Stromal cell of bone marrow (primary cell): ENCODE data around the gene BMPR1A.
"Not testable (repeated sequence)": the region's sequence is repeated elsewhere in the genome, so short reads cannot be mapped to it uniquely, and the experiment has no call there.

Experiments used
- DNase-seq: peaks from one replicate; pipeline ENCODE4 v3.0.0-alpha.2; 2012; ENCODE audit warnings: low read depth

BMPR1A gene

DNA sequence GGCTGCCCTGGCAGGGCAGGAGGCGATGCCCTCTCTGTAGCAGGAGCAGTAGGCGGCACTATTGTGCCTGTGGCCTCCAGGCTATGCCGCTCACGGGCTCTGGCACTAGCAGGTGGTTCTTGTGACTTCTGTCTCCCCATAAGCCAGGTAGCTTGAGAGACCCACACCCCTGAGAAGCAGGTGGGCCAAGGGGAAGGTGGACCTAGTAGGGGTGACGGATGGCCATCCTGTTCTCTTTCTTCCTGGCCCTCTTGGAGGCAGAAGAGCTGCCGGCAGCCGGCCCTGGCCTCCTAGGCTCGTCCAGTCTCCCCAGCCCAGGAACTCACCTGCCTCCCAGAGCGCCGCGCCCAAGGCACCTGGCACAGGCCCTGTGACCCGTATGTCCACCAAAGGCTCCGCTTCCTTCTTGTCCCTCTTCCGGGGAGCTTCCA lies 185.6 kb downstream of the BMPR1A start:
- no peak for DNase-seq

DNA sequence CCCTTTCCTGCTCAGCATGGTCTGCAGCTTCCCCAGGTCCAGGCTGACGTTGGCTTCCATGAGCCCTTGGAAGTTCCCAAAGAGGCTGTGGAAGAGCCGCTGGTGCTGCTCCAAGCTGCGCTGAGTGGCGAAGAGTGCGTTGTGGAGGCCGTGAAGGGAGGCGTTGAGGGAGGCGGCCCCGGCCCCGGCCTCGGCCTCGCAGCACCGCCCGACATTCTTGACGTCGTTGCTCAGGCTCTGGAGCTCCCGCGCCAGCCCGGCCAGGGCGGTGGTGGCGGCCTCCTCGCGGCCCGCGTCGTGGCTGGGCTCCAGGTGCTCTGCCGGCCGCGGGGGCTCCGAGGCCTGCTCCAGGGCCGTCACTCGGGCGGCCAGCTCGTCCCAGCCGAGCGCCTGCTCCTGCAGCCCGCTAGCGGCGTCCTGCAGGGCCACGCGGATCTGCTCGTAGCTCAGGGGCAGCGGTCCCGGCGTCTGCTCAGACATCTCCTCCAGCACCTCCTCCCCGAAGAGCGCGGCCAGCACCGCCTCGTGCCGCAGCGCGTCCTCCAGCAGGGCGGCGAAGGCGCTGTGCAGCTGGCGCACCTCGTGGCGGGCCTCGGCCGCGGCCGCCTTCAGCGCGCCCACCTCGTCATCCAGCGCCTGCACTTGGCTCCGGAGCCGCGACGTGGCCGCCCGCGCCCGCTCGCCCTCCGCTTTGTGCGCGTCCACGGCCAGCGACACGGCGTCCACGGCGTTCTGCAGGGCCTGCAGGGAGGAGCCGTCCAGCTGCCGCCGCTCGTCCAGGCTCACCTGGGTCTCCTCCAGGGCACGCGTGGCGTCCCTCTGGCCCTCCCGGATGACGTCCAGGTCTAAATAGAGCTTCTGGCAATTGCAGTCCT lies 186.3 kb downstream of the BMPR1A start:
- DNase-seq: no peak

DNA sequence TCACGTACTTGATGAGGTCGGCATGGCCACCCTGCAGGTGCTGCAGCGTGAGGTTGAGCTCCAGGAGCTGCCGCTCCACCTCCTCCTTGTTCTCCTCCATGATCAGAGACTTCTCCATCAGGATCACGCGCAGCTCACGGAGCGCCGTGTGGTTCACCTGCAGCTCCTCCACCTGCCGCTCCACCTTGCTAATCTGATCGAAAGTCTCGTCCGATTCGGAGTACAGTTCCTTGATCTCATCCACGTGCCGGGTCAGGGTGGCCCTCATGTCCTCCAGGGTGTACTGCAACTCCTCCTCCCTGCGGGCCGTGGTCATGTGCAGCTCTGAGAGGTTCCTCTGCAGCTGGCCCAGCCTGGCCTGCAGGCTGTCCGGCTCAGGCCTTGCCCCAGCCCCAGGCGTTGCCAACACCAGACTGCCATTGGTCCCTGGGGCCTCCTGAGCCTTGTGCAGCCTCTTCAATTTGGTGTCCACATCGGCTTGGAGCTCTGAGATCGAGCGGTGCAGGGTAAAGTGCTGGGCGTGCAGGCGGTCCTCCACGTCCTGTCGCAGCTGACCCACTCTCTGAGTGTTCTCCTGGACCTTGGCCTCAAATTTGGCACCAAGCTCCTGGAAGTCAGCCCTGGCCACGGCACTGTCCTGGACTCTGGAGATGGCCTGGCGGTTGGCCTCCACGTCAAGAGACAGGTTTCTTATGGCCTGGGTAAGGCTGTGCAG lies 187.1 kb downstream of the BMPR1A start:
- DNase-seq: no peak

DNA sequence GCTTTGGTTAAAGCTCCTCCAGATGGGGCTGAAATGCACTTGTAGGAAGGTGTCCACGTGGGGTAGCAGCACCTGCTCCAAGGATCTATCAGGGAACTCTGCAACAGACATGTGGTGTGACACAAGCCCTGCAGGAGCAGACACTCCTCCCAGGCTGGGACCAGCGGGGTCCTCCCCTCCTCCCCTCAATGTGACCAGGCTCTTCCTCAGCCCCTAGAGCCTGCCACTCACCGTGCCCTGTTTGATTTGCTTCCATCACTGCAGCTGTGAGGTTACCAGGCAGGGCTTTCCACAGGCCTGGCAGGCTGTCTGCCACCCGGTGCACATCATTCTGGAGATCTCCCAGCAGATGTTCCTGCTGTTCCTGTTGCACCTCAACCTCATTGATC lies 187.6 kb downstream of the BMPR1A start:
- DNase-seq: no peak

DNA sequence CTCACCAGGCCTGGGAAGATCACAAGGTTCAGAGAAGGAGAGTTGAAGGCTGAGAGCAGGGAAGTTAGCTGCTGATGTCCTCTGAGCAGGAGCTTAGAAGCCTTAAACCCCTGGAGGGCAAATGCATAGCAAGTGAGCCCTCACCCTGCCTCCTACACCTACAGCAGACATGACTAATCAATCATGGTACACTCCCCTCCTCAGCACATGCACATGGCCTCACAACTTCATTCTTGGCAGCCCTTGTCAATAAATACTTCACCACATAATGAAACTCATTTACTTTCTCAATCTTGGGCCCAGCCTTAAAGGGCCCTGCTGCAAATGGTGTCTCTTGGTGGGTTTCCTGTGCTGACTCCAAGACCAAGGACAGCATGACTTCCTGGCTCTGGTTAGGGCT lies 188.1 kb downstream of the BMPR1A start:
- DNase-seq: no peak

DNA sequence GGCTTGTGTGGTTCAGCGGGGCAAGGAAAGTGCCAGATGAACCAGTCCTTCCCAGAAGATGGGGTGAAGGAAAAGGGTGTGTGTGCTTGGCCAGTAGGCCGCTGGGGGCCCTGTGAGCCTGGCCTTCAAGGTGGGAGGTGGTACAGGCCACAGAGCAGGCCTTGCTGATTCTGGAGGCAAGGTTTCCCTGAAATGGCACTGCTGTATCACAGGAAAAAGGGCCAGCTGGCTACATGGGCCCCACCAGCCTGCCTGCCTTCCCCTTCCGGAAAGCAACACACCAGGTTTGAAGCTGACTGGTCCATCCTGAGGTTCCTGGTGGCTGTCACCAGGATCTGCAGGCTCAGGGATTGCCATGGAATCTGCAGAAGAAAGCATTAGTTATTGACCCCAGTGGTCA lies 188.5 kb downstream of the BMPR1A start:
- no peak for DNase-seq

DNA sequence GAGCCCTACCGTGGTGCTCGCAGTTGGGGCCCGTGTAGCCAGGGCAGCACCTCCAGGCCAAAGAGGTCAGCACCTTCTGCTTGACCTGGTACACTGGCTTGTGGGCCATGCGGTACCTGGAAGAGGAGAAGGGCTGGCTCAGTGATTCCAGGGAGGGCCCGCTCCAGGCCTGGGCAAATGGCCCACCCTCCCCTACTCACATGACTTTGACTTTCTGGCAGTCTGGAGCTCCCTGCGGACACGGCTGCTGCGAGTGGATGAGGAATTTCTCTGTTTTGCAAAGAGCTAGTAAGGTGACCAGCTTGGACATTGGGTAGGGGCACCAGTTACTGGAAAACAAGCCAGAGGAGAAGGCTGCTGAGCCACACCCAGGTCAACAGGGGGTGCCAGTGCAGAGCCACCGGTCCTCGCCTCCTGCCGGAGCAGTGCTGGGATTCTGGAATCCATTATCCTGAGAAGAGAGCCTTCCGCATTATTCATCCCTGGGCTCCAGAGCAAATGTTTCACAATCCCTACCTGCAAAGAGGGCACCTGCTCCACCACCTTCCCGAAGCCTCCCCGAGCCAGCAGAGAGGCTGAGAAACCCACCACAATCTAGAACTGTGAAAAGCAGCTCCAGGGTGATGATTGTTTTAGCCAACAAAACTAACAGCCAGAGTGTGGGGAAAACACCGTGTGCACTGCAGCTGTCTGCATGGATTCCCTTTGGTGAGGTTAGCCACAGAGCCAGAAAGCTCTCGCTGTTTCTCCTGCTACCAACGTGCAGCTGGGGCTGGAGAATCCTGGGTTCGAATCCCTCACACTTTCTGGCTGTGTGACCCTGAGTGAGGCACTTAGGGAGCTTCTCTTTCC lies 189.2 kb downstream of the BMPR1A start:
- no peak for DNase-seq

DNA sequence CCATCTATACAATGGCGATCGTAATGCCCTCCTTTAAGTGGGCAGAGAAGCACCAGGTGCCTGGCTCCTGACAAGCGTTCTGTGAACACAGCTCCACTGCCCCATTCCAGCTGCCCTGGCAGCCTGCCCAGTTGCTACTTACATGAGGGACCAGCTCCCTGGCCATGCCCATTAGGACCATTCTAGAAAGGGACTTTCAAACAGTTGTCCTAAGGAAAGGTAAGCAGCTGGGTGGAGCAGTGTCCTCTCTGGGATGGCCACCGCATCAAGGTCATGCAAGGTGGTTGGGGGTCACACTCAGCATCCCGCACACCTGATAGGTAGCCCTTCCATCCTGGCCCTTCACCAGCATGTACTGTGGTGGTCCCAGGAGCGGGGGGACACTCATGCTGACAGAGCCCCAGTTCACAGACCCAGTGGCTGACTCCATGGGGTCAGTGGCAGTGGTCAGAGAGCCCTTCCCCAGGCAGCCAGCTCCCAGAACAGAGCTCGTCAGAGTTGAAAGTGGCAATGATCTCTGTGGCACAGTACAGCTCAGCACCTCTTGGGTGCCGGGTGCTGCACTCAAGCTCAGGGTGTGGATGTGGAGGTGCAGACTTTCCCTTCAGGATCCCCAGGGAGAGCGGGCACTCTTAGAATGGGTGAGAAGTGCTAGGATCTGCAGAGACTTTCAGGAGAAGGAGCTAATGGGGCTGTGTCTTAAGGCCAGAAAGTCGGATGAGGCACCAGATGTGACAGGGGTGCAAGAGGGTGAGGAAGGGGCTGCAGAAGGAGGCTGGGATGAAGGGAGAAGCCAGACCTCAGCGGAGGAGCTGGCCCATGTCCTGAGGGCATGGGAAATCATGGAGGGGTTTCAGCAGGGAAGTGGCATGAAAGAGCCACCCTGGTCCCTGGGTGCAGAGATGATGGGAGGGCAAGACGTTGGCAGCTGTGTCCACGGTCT lies 190.1 kb downstream of the BMPR1A start:
- no peak for DNase-seq

DNA sequence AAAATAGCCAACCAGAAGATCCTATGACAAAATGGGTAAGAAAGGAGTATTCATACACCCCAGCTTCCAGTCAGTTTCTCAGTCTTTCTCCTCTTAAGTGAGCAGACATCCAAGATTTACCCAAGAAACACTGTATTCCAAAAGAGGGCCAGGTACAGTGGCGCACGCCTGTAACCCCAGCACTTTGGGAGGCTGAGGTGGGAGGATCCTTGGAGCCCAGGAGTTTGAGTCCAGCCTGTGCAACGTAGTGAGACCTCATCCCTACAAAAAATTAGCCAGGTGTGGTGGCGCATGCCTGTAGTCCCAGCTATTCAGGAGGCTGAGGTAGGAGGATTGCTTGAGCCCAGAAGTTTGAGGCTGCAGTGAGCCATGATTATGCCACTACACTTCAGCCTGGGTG lies 191.4 kb downstream of the BMPR1A start:
- DNase-seq: not testable (repeated sequence)

DNA sequence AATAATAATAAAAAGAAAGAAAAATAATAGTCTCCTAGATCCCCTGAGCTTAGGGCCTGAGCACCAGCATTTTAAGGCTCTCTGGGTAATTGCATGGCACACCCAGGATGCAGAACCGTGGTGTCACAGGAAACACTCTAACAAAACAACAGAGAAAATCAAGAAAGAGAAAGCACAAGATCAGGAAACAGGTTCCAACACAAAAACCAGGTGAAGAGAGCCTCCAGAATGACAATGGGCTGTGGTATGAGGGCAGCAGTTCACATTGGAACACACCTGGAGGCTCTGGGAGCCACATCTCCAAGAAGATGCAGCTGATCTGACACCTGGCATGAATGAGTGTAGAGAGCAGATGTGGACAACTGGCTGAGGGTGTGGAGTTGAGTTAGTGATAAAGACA lies 193.9 kb downstream of the BMPR1A start:
- DNase-seq: no peak

DNA sequence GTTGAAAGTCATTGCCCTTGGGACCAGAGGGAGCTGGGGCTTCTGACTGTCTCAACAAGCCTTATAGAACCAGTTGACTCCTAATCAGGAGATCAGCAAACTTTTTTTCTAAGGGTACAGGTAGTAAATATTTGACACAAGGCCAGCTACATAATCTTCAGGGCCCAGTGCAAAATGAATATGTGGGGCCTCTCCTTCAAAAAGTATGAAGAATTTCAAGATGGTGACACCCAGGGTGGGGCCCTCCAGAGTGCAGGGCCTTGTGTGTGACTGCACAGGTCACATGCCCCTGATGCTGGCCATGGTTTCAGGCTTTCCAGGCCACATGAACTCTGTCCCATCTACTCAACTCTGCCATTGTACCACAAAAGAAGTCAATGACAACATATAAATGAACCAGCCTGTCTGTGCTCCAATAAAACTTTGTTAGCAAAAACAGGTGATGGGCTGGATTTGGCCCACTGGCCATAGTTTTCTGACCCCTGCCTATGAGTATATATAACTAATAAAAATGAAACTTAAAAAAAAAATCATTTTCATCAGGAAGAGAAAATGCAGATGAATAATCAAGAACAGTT lies 194.9 kb downstream of the BMPR1A start:
- DNase-seq: no peak

DNA sequence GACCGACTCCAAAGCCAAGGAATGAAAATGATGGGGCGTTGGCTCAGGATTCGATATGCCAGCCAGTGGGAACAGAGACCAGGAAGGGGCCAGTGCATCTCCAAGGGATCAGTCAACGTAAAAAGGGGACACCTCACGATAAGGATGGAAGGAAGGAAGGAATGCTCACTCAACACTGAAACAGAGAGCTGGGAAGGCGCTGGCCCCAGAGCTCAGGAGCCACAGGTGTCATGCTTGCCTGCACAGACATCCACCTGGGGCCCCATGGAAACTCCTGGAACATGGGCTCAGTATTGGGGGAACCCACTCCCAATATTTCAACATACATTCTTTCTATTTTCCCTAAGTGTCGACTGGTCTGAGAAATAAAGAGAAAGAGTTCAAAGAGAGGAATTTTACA lies 195.7 kb downstream of the BMPR1A start:
- DNase-seq: no peak

DNA sequence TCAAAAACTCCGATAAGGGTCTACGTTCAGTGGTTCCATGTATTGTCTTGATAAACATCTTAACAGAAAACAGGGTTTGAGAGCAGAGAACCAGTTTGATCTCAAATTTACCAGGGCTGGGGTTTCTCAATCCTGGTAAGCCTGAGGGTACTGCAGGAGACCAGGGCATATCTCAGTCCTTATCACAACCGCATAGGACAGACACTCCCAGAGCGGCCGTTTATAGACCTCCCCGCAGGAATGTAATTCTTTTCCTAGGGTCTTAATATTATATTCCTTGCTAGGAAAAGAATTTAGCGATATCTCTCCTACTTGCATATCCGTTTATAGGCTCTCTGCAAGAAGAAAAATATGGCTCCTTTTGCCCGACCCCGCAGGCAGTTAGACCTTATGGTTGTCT lies 196.3 kb downstream of the BMPR1A start:
- not testable (repeated sequence) for DNase-seq

DNA sequence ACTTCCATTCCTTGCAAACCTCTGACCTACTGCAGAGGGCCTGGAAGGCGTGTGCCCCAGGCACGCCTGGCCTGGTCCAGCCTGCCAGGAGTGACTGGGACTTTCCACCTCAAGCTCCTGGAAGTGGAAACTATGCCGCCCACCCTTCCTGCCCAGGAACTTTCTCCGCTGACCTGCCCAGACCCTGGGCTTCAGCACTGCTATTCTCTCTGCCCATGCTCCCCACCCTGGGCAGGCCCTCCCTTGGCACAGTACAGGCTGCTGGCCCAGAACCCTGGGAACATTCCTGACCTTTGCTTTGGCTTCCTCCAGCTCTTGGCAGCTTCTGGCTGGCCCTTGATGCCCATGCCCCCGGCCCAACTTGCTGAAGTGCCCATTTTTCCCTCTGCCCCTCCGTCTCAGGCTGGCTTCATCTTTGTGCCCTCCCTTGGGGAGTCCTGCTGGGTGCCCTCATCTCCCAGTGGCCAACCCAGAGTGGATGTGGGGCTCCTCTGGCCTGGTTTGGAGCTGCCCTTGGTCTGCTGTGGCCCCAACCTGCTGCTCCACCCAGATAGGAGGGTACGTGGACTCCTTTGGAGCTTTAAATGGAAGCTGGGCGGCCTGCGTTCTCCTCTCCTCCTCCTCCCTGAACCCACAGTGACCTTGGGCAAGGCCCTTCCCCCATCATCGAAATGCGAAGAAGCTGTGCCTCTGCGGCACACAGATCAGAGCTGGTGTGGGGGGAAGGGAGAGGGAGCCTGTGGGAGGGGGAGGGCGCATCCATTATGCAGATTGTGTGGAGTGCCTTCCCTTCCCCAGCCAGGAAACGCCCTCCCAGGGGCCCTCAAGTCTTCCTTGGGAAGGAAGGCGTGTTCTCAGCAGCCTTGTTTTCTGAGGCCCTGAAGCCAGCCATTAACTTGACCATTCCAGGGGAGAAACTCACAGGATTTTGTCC lies 197.6 kb downstream of the BMPR1A start:
- DNase-seq: no peak

DNA sequence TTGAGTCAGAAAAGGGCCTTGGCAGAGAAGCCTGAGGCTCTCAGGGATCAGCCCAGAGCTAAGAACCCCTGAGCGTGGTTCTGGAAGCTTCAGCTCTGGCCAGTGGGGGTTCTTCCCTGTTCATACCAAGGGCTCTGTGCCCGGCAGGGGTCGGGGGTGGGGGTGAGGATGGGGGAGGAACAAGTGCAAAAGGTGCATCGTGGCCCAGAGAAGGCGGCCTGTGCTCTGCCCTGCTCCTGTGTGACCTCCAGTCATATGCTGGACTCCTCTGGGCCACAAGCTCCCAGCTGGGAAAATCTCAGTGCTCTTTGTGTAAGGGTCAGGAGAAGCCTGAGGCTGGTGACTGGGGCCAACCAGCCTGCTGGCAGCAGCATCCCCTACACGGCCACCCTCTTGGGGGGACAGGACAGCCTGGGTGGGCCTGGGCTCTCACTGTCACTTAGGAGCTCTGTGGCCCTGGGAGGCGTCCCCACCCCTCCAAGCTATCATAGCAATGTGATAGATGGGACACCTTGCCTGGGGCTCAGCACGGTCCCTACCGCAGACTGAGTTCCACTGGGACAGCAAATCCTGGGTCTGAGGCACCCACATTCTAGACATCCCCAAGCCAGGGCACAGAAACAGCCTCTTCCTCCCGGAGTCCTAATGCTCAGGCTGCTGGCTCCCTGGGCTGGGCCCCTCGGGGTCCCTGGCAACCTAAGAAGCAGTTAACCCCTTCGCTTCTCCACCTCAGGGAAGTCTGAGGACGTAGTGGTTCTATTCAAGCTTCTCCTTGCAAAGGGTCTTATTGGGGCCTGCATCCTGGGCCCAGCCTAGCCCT lies 198.5 kb downstream of the BMPR1A start:
- no peak for DNase-seq

DNA sequence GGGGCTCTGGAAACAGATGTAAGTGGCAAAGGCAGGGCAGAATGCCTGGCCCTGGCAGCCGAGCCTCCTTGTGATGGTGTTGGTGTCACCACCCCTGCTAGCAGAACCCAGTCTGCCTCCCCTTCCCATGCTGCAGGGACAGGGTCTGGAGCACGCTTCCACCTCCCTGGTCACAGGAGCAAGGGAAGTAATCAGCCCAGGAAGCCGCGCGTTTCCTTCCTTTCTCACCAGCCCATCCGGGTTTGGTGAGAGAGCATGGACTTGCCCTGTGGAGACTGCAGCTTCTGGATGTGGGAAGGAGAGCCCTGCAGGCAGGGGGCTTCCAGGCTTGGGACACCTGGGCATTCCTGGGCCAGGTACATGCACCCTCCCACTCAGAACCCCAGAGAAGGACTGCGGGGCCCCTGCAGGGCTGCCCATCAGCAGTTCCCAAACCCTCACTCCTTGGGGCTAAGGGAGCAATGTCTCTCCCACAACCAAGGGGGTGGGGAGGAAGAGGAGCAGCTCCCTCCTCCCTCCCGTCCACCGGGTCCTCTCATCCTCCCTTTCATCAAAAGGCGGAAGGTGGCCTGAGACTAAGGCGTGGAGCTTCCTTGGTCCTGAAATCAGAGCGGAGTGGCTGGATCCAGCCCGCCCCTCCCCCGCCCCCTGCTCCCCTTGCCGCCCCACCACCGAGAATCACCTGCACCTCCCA lies 199.2 kb downstream of the BMPR1A start:
- DNase-seq: no peak

DNA sequence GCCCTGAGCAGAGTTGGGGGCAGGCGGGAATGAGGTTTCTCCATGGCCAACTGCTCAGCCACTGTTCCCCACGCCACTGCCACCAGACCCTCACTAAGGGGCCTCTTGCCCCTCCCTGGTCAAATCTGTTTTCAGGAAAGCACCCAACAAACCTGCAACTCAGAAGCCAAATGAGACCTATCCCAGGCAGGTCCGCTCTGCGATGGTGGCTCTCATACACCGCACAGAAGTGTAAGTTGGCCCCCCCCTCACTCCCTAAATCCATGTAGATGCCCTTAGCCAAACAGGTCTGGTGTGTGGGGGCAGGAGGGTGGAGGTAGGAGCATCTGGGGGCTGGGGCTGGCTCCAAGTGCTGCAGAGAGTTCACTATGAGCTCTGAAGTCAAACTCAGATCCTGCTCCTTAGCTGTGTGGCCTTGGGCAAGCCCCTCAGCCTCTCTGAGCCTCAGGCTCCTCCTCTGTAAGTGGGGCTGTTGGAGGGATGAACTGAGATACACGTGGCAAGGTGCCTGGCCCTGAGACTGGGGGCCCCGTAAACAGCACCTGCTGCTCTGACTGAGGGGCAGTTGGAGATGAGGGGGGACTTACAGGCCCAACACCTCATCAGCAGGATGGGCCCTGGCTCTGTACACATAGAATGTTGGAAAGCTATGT lies 199.9 kb downstream of the BMPR1A start:
- DNase-seq: no peak
